Thoracic aorta (tissue), 2 donors: ENCODE measurements around the gene CENPN. TPM values are rescaled to one million over a fixed set of nuclear protein-coding genes. Genes with fewer than 3 reads are reported as not detected.
A peak's percentile ranks its signal among the peaks of the same experiment; 100 is the strongest.

ENCODE experiments used
- ATAC-seq: fragments of 150-250 bp; one replicate; pipeline ENCODE4 v1.8.0; 2017; ENCODE audit warnings: low read depth; ENCODE audit not compliant: insufficient number of reproducible peaks, low FRiP score
- DNase-seq: peaks from one replicate; pipeline ENCODE4 v3.0.0-alpha.2; 2020; ENCODE audit warnings: low spot score
- H3K27ac ChIP-seq, 2 donors: fragments of 200-600 bp; sonication (generic); 1 replicate in 1 of 2; 2 replicates in 1 of 2; pipeline ENCODE4 v1.5.1; 2016; ENCODE audit warnings: mild to moderate bottlenecking in 2 of 2, moderate library complexity in 2 of 2
- H3K27me3 ChIP-seq: fragments of 200-600 bp; sonication (generic); replicated peaks from 2 replicates; pipeline ENCODE4 v1.6.0; 2016; ENCODE audit warnings: mild to moderate bottlenecking; ENCODE audit not compliant: insufficient read depth
- H3K36me3 ChIP-seq: fragments of 200-600 bp; sonication (generic); one replicate; pipeline ENCODE4 v1.5.1; 2016
- H3K4me1 ChIP-seq, 2 donors: fragments of 200-600 bp; sonication (generic); 1 replicate in 1 of 2; 2 replicates in 1 of 2; pipeline versions ENCODE4 v1.5.1 to v1.6.0; 2016; ENCODE audit warnings: low read depth in 2 of 2, mild to moderate bottlenecking in 1 of 2; ENCODE audit not compliant: control insufficient read depth in 1 of 2
- H3K4me3 ChIP-seq: fragments of 200-600 bp; sonication (generic); 2 replicates; pipeline ENCODE4 v1.5.1; 2016; ENCODE audit warnings: mild to moderate bottlenecking
- H3K9me3 ChIP-seq: fragments of 200-600 bp; sonication (generic); 2 replicates; pipeline ENCODE4 v1.5.1; 2016
- CTCF ChIP-seq: fragments of 200-600 bp; sonication (generic); IDR thresholded peaks from one replicate; pipeline ENCODE4 v1.5.1; 2019; ENCODE audit warnings: antibody characterized with exemption
- total RNA-seq, 2 donors: library from RNA; depleted of rRNA; stranded (reverse); fragments of >200 nt; gene quantifications; one replicate each; pipeline versions ENCODE4 v1.1.0 to v1.2.3, GENCODE V29; 2016

CENPN gene
- total RNA-seq, 2 donors from 2014 or later = 7.8 to 48.1 TPM

DNA sequence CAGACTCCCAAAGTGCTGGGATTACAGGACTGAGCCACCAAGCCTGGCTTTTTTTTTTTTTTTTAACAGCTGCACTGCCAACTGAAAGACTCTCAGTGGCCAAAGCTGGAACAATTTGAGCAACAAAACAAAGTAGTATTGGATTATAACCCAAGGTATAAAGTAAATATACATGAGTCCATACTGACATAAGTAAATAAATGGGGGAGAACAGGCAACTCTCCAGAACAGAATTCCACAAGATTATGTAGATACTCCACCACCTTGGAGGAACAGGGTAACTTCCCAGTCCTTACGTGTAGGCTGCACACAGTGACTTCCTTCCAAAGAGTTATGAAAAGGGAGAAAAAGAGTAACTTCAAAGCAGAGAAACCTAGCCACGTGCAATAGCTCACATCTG, 16.0 kb upstream of the CENPN start:
- no peak for ATAC-seq
- Histone ChIP-seq H3K27ac (no peak overlapping the region), H3K9me3 (no peaks in the 10 kb centered on the region), H3K36me3 (no peaks in the 10 kb centered on the region), H3K4me3 (no peak overlapping the region), H3K27me3 (no peaks in the 10 kb centered on the region), H3K4me1 (no peaks in the 10 kb centered on the region)
- no peak for DNase-seq
- no peak for TF ChIP-seq CTCF

DNA sequence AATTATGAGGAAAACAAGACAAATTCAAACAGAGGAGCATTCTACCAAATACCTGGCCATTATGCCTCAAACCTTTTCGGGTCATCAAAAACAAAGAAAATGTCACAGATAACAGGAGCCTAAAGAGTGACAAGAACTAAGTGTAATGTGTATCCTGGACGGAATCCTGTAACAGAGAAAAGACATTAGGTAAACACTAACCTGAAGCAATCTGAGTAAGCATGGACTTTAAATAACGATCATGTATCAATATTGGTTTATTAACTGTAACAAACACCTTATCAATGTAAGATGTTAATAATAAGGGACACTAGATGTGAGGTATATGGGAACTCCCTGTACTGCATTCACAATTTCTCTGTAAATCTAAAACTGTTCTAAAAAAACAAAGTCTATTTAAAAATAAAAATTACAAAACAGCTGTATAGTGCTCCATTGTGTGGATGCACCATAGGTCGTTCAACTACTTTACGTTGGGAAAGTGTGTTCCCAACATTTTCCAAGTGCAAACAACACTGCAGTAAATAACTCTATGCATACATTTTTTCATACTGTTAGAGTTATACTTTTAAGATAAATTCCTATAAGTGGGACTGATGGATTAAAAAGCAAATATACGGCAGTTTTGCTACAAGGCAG, 15.1 kb upstream of the CENPN start:
- Histone ChIP-seq H3K27ac (no peak overlapping the region), H3K27me3 (no peaks in the 10 kb centered on the region), H3K36me3 (no peaks in the 10 kb centered on the region), H3K4me3 (no peak overlapping the region), H3K4me1 (no peaks in the 10 kb centered on the region), H3K9me3 (no peaks in the 10 kb centered on the region)
- ATAC-seq (no peak), DNase-seq (no peak)
- no peak for TF ChIP-seq CTCF

DNA sequence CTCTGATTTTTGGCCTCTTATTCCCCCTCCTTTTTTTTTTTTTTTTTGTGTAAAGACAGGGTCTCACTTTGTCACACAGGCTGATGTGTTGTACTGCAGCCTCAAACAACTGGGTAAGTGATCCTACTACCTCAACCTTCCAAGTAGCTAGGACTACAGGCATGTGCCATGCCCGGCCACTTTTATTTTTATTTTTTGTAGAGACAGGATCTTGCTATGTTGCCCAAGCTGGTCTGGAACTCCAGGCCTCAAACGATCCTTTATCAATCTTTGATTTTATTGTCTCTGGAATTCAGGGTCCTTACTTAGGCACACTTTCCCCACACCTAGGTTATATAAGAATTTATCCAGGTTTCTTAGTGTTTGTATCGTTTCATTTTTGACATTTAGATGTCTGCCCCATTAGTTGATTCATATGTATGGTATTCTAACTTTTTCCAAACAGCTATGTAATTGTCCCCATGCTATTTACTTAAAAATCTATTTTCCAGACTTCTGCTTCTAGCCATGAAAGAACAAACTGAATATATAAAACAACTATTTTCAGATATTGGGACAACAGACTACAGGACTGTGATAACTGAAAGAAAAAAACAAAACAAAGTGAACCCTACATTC, 14.2 kb upstream of the CENPN start:
- Histone ChIP-seq H3K4me1 (no peaks in the 10 kb centered on the region), H3K27ac (peak overlapping the region in 1 of 2 donors; percentile 70), H3K9me3 (no peaks in the 10 kb centered on the region), H3K27me3 (no peaks in the 10 kb centered on the region), H3K4me3 (peak overlapping the region; percentile 46), H3K36me3 (no peaks in the 10 kb centered on the region)
- ATAC-seq = no peak
- DNase-seq = no peak
- no peak for TF ChIP-seq CTCF

DNA sequence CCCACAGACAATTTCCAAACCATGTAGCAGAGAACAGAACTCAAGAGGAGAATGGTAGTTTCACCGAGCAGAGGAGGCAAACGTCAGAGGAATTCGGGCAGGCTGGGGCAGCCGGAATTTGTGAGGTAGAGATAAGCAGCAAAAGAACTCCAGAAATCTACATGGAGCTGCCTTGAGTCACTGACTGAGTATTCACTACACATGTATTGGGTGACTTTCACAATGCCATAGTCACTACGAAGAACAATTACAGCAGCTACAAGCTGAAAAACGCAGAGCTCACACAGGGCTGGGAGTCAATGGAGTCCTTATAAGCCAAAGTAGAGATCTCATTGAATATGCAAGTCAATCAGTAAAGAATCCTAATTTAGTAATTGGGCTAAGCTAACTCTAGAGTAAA, 13.7 kb upstream of the CENPN start:
- peak overlapping the region in 1 of 2 donors; percentile 70 for H3K27ac ChIP-seq
- H3K27me3 ChIP-seq = no peaks in the 10 kb centered on the region
- H3K36me3 ChIP-seq = no peaks in the 10 kb centered on the region
- no peak for TF ChIP-seq CTCF
- no peaks in the 10 kb centered on the region for H3K4me1 ChIP-seq
- ATAC-seq (peak; percentile 88), DNase-seq (no peak)
- H3K9me3 ChIP-seq = no peaks in the 10 kb centered on the region
- peak overlapping the region; percentile 46 for H3K4me3 ChIP-seq

GRCh38 chr16:80993834-80994233, 13.2 kb upstream of the CENPN start:
- Histone ChIP-seq H3K4me1 (no peaks in the 10 kb centered on the region), H3K27ac (peak overlapping the region in 1 of 2 donors; percentile 70), H3K27me3 (no peaks in the 10 kb centered on the region), H3K9me3 (no peaks in the 10 kb centered on the region), H3K36me3 (no peaks in the 10 kb centered on the region), H3K4me3 (peak overlapping the region; percentile 46)
- DNase-seq (no peak), ATAC-seq (no peak)
- TF ChIP-seq CTCF = no peak
